Fibroblast of lung (primary cell): ENCODE measurements around the gene SAFB. TPM values are rescaled to one million over a fixed set of nuclear protein-coding genes. Genes with fewer than 3 reads are reported as not detected.

Experiments used
- DNase-seq, 2 donors: peaks; one replicate each; pipeline versions ENCODE4 v3.0.0 to v3.0.0-alpha.2; 2010; ENCODE audit warnings: low read depth in 2 of 2
- H2AFZ ChIP-seq: 2 replicates; pipeline ENCODE4 v1.5.1; 2012; ENCODE audit warnings: low read length, control low read depth, inconsistent platforms
- H3K27ac ChIP-seq: 2 replicates; pipeline ENCODE4 v1.5.1; 2011; ENCODE audit warnings: low read length, control low read depth; ENCODE audit not compliant: insufficient read depth
- H3K27me3 ChIP-seq: 2 replicates; pipeline ENCODE4 v1.5.1; 2011; ENCODE audit warnings: mild to moderate bottlenecking, low read length; ENCODE audit not compliant: control insufficient read depth, insufficient read depth
- H3K36me3 ChIP-seq: 2 replicates; pipeline ENCODE4 v1.5.1; 2011; ENCODE audit warnings: low read length; ENCODE audit not compliant: control insufficient read depth, insufficient read depth
- H3K4me1 ChIP-seq: 2 replicates; pipeline ENCODE4 v1.5.1; 2011; ENCODE audit warnings: low read length; ENCODE audit not compliant: control insufficient read depth, insufficient read depth; ENCODE audit errors: extremely low read depth
- H3K4me2 ChIP-seq: 2 replicates; pipeline ENCODE4 v1.5.1; 2011; ENCODE audit warnings: low read length, control low read depth; ENCODE audit not compliant: insufficient read depth; ENCODE audit errors: extremely low read depth
- H3K4me3 ChIP-seq, 4 experiments: fragments of 200-600 bp in 1 of 4; sonication (generic) in 1 of 4; replicated peaks in 1 of 4; 2 replicates each; pipeline ENCODE4 v1.5.1; 2011 to 2016; ENCODE audit warnings: low read length in 4 of 4, low read depth in 3 of 4, mild to moderate bottlenecking in 3 of 4, control low read depth in 2 of 4, inconsistent platforms in 1 of 4, mixed read lengths in 1 of 4; ENCODE audit not compliant: insufficient read depth in 1 of 4; ENCODE audit errors: control extremely low read depth in 1 of 4
- H3K79me2 ChIP-seq: 2 replicates; pipeline ENCODE4 v1.5.1; 2012; ENCODE audit warnings: mild to moderate bottlenecking, low read length, inconsistent platforms; ENCODE audit not compliant: control insufficient read depth, insufficient read depth
- H3K9ac ChIP-seq: 2 replicates; pipeline ENCODE4 v1.5.1; 2011; ENCODE audit warnings: mild to moderate bottlenecking, low read length, control low read depth; ENCODE audit not compliant: insufficient read depth
- H3K9me3 ChIP-seq: 2 replicates; pipeline ENCODE4 v1.5.1; 2012; ENCODE audit warnings: low read depth, low read length; ENCODE audit not compliant: control insufficient read depth, insufficient read depth
- H4K20me1 ChIP-seq: 2 replicates; pipeline ENCODE4 v1.5.1; 2011; ENCODE audit warnings: low read length; ENCODE audit not compliant: control insufficient read depth, insufficient read depth; ENCODE audit errors: extremely low read depth
- CTCF ChIP-seq, 2 donors: IDR thresholded peaks in 1 of 2; conservative IDR thresholded peaks in 1 of 2; 1 replicate in 1 of 2; 2 replicates in 1 of 2; pipeline ENCODE4 v1.5.1; 2011 to 2012; ENCODE audit warnings: low read length in 2 of 2, control low read depth in 1 of 2, inconsistent platforms in 1 of 2, low read depth in 1 of 2, mild to moderate bottlenecking in 1 of 2
- EZH2 ChIP-seq: IDR thresholded peaks from 2 replicates; pipeline ENCODE4 v1.5.1; 2012; ENCODE audit warnings: low read length, control low read depth, mild to moderate bottlenecking; ENCODE audit errors: missing control alignments
- polyA plus RNA-seq, 2 donors: library from polyadenylated mRNA; depleted of rRNA in 1 of 2; stranded (reverse) in 1 of 2; unstranded in 1 of 2; fragments of >200 nt; gene quantifications; 2 replicates each; pipeline ENCODE4 v1.2.1, GENCODE V29; 2011 to 2012; ENCODE audit warnings: missing spikeins in 1 of 2
- total RNA-seq: library from RNA; depleted of rRNA; stranded (reverse); fragments of >200 nt; gene quantifications from 2 replicates; pipeline ENCODE4 v1.2.1, GENCODE V29; 2014

Gene SAFB
- total and polyA plus RNA-seq, 2 donors (not counting 1 experiment from before 2014, with no cell fraction given): 28.0 to 51.0 TPM

DNA sequence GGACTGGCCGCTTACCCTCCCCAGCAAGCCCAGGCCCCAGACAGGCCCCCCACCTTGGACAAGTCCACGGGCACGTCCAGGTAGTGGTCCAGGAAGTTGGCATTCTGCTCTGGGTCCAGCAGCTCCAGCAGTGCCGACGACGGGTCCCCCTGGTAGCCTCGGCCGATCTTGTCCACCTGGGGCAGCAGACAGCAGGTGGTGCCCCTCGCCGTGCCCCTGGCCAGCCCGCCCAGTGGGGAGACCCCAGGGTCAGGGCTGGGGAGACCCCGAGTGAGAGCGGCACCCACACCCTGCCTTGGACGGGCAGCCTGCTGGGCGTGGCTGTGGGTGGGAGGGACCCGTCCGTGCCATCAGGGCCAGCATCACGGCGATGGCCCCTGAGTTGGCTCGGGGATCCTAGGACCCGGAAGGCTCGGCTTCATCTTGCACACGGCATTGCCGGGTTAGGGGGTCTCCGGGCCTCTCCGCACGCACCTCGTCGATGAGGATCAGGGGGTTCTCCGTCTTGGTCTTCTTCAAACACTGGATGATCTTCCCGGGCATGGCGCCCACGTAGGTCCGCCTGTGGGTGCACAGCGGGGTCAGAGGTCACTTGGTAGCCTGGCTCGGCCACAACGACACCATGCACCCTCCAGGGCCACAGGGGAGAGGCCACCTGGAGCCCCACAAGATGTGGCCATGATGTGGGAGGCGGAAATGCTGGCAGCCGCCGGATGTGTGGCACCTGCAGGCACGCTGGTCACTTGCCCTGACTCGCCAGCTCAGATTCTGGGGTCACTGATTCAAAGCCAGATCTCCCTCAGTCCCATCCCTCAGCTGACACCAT is 73.5 kb downstream of the SAFB start:
- DNase-seq: no peak
- TF ChIP-seq EZH2 (no peak), CTCF (conservative IDR thresholded peaks at IDR 0.05 in 1 of 2, IDR thresholded peaks at IDR 0.05 in 1 of 2; ENCODE audit: low read depth in 1 of 2, low read length in 2 of 2) (no peak)
- Histone ChIP-seq H3K4me1 (peaks cover 2% of the 10 kb centered on the region), H3K27ac (no peak overlapping the region), H3K36me3 (peaks cover 60% of the 10 kb centered on the region), H3K9ac (no peak overlapping the region), H3K4me3 (no peak overlapping the region), H3K27me3 (no peaks in the 10 kb centered on the region), H2AFZ (no peak overlapping the region), H3K79me2 (peaks cover 49% of the 10 kb centered on the region), H3K9me3 (no peaks in the 10 kb centered on the region), H3K4me2 (no peak overlapping the region), H4K20me1 (no peaks in the 10 kb centered on the region)

- H3K27ac ChIP-seq: no peak overlapping the region
- H3K9ac ChIP-seq: no peak overlapping the region
- H3K4me3 ChIP-seq: no peak overlapping the region
- H3K4me1 ChIP-seq: no peaks in the 10 kb centered on the region
- H3K79me2 ChIP-seq: peaks cover 40% of the 10 kb centered on the region
- H3K27me3 ChIP-seq: no peaks in the 10 kb centered on the region
- TF ChIP-seq CTCF (conservative IDR thresholded peaks at IDR 0.05 in 1 of 2, IDR thresholded peaks at IDR 0.05 in 1 of 2; ENCODE audit: low read depth in 1 of 2, low read length in 2 of 2) (no peak), EZH2 (no peak)
- DNase-seq: no peak
- H3K36me3 ChIP-seq: peaks cover 53% of the 10 kb centered on the region
- no peaks in the 10 kb centered on the region for H3K9me3 ChIP-seq
- no peak overlapping the region for H3K4me2 ChIP-seq
- H2AFZ ChIP-seq: no peak overlapping the region
- H4K20me1 ChIP-seq: no peaks in the 10 kb centered on the region
Measured at GRCh38 chr19:5697022-5697889, 74.4 kb downstream of the SAFB start.

GRCh38 chr19:5697890-5698634 is 75.2 kb downstream of the SAFB start:
- Histone ChIP-seq H3K27ac (no peak overlapping the region), H3K4me3 (no peak overlapping the region), H3K79me2 (peaks cover 32% of the 10 kb centered on the region), H3K9ac (no peak overlapping the region), H4K20me1 (no peaks in the 10 kb centered on the region), H3K4me2 (no peak overlapping the region), H2AFZ (no peak overlapping the region), H3K9me3 (no peaks in the 10 kb centered on the region), H3K27me3 (no peaks in the 10 kb centered on the region), H3K36me3 (peaks cover 46% of the 10 kb centered on the region), H3K4me1 (no peaks in the 10 kb centered on the region)
- no peak for DNase-seq
- TF ChIP-seq EZH2 (no peak), CTCF (conservative IDR thresholded peaks at IDR 0.05 in 1 of 2, IDR thresholded peaks at IDR 0.05 in 1 of 2; ENCODE audit: low read depth in 1 of 2, low read length in 2 of 2) (no peak)
